Measurements from ENCODE around the gene HDAC9. TPM values are rescaled to one million over a fixed set of nuclear protein-coding genes. Genes with fewer than 3 reads are reported as not detected.

HDAC9 gene
- polyA plus RNA-seq, 1 of the 3 experiments (the other 2 are of a cell fraction): 11.6 TPM

GRCh38 chr7:18639711-18640110, 144.2 kb downstream of the HDAC9 start:
- Histone ChIP-seq H3F3A (replicated peaks; ENCODE audit: insufficient read depth) (peaks cover 8% of the 10 kb centered on the region), H3K36me3 (replicated peaks in 1 of 2; ENCODE audit: control insufficient read depth in 1 of 2, insufficient read depth in 2 of 2, low read length in 1 of 2) (peaks cover 58 to 66% of the 10 kb centered on the region in 2 experiments), H3K9me3 (no peaks in the 10 kb centered on the region), H3K4me3 (ENCODE audit: low read depth in 2 of 2, low read length in 1 of 2) (no peak overlapping the region), H3K4me2 (no peak overlapping the region), H4K20me1 (ENCODE audit: insufficient read depth) (no peaks in the 10 kb centered on the region), H2AFZ (ENCODE audit: low read depth) (no peak overlapping the region), H3K27ac (ENCODE audit: low read depth in 2 of 2, low read length in 1 of 2) (no peak overlapping the region; a peak in 1 of 4 replicates), H3K9me2 (no peaks in the 10 kb centered on the region), H3K4me1 (ENCODE audit: control insufficient read depth in 1 of 2, insufficient read depth in 2 of 2, low read depth in 1 of 2, low read length in 1 of 2) (peaks cover 0 to 8% of the 10 kb centered on the region in 2 experiments; a peak in 2 of 4 replicates), H3K9ac (no peak overlapping the region), H3K79me2 (ENCODE audit: insufficient read depth) (no peaks in the 10 kb centered on the region), H3K27me3 (ENCODE audit: insufficient read depth) (no peaks in the 10 kb centered on the region)
- CTCF ChIA-PET: interaction anchor here (1.3 to 2.6 kb wide), 5 partner anchors 12 to 483 kb away, joined by 3 to 10 read pairs (median 7); no protein-coding TSS in a partner anchor
- POLR2A ChIA-PET: interaction anchor here (0.7 kb wide), 1 partner anchor 478 kb away, joined by 3 read pairs; the partner anchor contains the start of gene TWIST1
- WGBS (ENCODE audit: low lambda C conversion rate): 94% methylated on average over 1 of the region's 1 CpG
- no peak for TF ChIP-seq SMC3 (IDR thresholded peaks at IDR 0.05; ENCODE audit: low read depth, low read length)
- no peak for TF ChIP-seq RXRA (IDR thresholded peaks at IDR 0.05; ENCODE audit: borderline replicate concordance, low read depth)
- TF ChIP-seq CHD2 (IDR thresholded peaks at IDR 0.05; ENCODE audit: low read length, partially characterized antibody): no peak
- TF ChIP-seq NFIC (IDR thresholded peaks at IDR 0.05; ENCODE audit: borderline replicate concordance): no peak
- TF ChIP-seq IRF3 (IDR thresholded peaks at IDR 0.05; ENCODE audit: low read depth, low read length): no peak
- no peak for TF ChIP-seq ZBTB33 (IDR thresholded peaks at IDR 0.05; ENCODE audit: borderline replicate concordance, low read depth)
- no peak for TF ChIP-seq RCOR1 (IDR thresholded peaks at IDR 0.05; ENCODE audit: low read length)
- no peak for TF ChIP-seq EZH2phosphoT487 (IDR thresholded peaks at IDR 0.05; ENCODE audit: borderline replicate concordance, low read depth)
- no peak for TF ChIP-seq MXI1 (IDR thresholded peaks at IDR 0.05; ENCODE audit: low read depth, low read length)
- no peak for TF ChIP-seq RAD21 (IDR thresholded peaks at IDR 0.05; ENCODE audit: low read length)
- TF ChIP-seq POLR2AphosphoS5 (IDR thresholded peaks at IDR 0.05; ENCODE audit: low read depth, low read length): no peak
- no peak for TF ChIP-seq GABPA (IDR thresholded peaks at IDR 0.05; ENCODE audit: low read depth)
- TF ChIP-seq ELF1 (IDR thresholded peaks at IDR 0.05): no peak
- no peak for DNase-seq

GRCh38 chr7:18644981-18645380, 149.4 kb downstream of the HDAC9 start:
- no peaks in the 10 kb centered on the region for H3K9me2 ChIP-seq
- no peaks in the 10 kb centered on the region for H3K9me3 ChIP-seq
- no peak overlapping the region for H3K9ac ChIP-seq
- no peak overlapping the region for H3K27ac ChIP-seq (ENCODE audit: low read depth in 2 of 2, low read length in 1 of 2)
- POLR2A ChIA-PET: no interaction called here
- no peak overlapping the region for H3K4me2 ChIP-seq
- no peaks in the 10 kb centered on the region for H3K27me3 ChIP-seq (ENCODE audit: insufficient read depth)
- CTCF ChIA-PET: interaction anchor here (0.7 to 1.8 kb wide), 4 partner anchors 21 to 830 kb away, joined by 3 to 13 read pairs (median 4); no protein-coding TSS in a partner anchor
- DNase-seq: no peak
- no peaks in the 10 kb centered on the region for H4K20me1 ChIP-seq (ENCODE audit: insufficient read depth)
- H3F3A ChIP-seq (replicated peaks; ENCODE audit: insufficient read depth): peaks cover 8% of the 10 kb centered on the region
- H3K36me3 ChIP-seq (replicated peaks in 1 of 2; ENCODE audit: control insufficient read depth in 1 of 2, insufficient read depth in 2 of 2, low read length in 1 of 2): peaks cover 75 to 82% of the 10 kb centered on the region in 2 experiments
- H3K4me3 ChIP-seq (ENCODE audit: low read depth in 2 of 2, low read length in 1 of 2): no peak overlapping the region
- no peaks in the 10 kb centered on the region for H3K79me2 ChIP-seq (ENCODE audit: insufficient read depth)
- H3K4me1 ChIP-seq (ENCODE audit: control insufficient read depth in 1 of 2, insufficient read depth in 2 of 2, low read depth in 1 of 2, low read length in 1 of 2): peaks cover 0 to 2% of the 10 kb centered on the region in 2 experiments; a peak in 3 of 4 replicates
- WGBS (ENCODE audit: low lambda C conversion rate): 80% methylated on average over 3 of the region's 3 CpGs
- H2AFZ ChIP-seq (ENCODE audit: low read depth): no peak overlapping the region
- TF ChIP-seq YY1 (IDR thresholded peaks at IDR 0.05; ENCODE audit: low read depth) (no peak), FOSL2 (IDR thresholded peaks at IDR 0.05; ENCODE audit: borderline replicate concordance, low read depth) (no peak), POLR2AphosphoS5 (IDR thresholded peaks at IDR 0.05; ENCODE audit: low read depth, low read length) (no peak), RCOR1 (IDR thresholded peaks at IDR 0.05; ENCODE audit: low read length) (no peak), CTCF (IDR thresholded peaks at IDR 0.05) (no peak), RXRA (IDR thresholded peaks at IDR 0.05; ENCODE audit: borderline replicate concordance, low read depth) (no peak), FOXM1 (IDR thresholded peaks at IDR 0.05; ENCODE audit: low read depth) (no peak), ZBTB33 (IDR thresholded peaks at IDR 0.05; ENCODE audit: borderline replicate concordance, low read depth) (no peak), RAD21 (IDR thresholded peaks at IDR 0.05; ENCODE audit: low read length) (no peak), MEF2A (IDR thresholded peaks at IDR 0.05; ENCODE audit: borderline replicate concordance, low read depth) (no peak), PBX3 (IDR thresholded peaks at IDR 0.05) (no peak)

All from SK-N-SH (cell line).